ENCODE results near the gene PER2.

DNA sequence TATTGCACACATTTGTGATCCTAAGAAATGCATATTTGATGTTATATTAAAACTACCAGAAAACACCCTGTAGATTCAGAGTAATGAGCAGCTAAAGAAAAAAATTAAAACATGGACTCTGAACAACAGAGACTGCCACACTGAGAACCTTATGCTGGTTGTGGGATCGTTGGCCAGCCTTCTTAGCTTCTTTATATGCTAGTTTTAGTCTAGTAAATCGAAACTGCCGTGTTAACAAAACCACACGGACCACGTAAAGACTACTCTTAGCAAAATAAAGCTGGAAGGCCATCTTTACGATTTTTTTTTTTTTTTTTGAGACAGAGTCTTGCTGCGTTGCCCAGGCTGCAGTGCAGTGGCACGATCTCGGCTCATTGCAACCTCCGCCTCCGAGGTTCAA lies 22.8 kb downstream of the PER2 start:
- no peak for TF ChIP-seq JUN (IDR thresholded peaks at IDR 0.05; ENCODE audit: borderline replicate concordance, insufficient read depth, insufficient read length, low read depth)
- TF ChIP-seq MYC (IDR thresholded peaks at IDR 0.05; ENCODE audit: low read depth, low read length): no peak
- no peak for TF ChIP-seq CTCF (IDR thresholded peaks at IDR 0.05; ENCODE audit: extremely low read depth in 1 of 2, insufficient read depth in 1 of 2, low read depth in 1 of 2, low read length in 2 of 2)
